ENCODE measurements around the gene FBXW11.

DNA sequence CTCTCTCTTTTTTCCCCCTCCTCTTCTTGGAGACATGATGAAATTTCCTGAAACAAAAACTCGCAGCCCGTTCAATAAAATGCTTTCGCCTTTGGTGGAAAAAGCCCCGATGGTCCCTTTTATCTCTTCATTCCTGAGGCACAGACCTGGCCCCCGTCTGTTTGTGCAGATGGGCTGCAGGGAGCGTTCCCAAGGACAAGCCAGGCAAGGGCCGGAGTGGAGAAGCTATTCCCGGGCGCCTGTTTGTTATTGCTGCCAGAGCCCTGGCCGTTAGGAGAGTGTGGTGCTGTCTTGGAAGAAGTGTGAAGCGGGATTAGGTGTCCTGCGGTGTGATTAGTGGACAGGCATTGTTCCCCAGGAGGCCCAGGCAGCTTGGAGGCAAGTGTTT, 149.0 kb downstream of the FBXW11 start:
- no peak for TF ChIP-seq CTCF (IDR thresholded peaks at IDR 0.05)
- TF ChIP-seq EP300 (IDR thresholded peaks at IDR 0.05) = no peak
